T-helper 2 cell treated with Interferon-gamma antibody and Interleukin-4, amounts not matched to agents 5 μg/mL and 100 μg/mL, for 36 hours (primary cell): ENCODE measurements around the gene ARMC12.

ENCODE experiments used
- DNase-seq: peaks from one replicate; pipeline ENCODE4 v3.0.0; 2021; ENCODE audit warnings: low spot score
- H3K27ac Mint-ChIP-seq: one replicate; pipeline ENCODE4 v1.8.0; 2021; ENCODE audit warnings: mild to moderate bottlenecking, mixed read lengths
- H3K27me3 Mint-ChIP-seq: one replicate; pipeline ENCODE4 v1.8.0; 2021; ENCODE audit warnings: low read depth, mixed read lengths
- H3K36me3 Mint-ChIP-seq: one replicate; pipeline ENCODE4 v1.8.0; 2021; ENCODE audit warnings: low read depth, mixed read lengths
- H3K4me1 Mint-ChIP-seq: one replicate; pipeline ENCODE4 v1.8.0; 2021; ENCODE audit warnings: low read depth, mixed read lengths
- H3K4me3 Mint-ChIP-seq: one replicate; pipeline ENCODE4 v1.8.0; 2022; ENCODE audit warnings: mild to moderate bottlenecking, moderate library complexity, mixed read lengths
- H3K9me3 Mint-ChIP-seq: one replicate; pipeline ENCODE4 v1.8.0; 2021; ENCODE audit warnings: mixed read lengths

Gene ARMC12

GRCh38 chr6:35757456-35758123, 20.8 kb downstream of the ARMC12 start:
- Mint-ChIP-seq H3K9me3 (no peaks in the 10 kb centered on the region), H3K27ac (no peak overlapping the region), H3K27me3 (peaks cover 22% of the 10 kb centered on the region), H3K4me1 (peaks cover 2% of the 10 kb centered on the region), H3K36me3 (no peaks in the 10 kb centered on the region), H3K4me3 (no peak overlapping the region)
- DNase-seq = no peak

GRCh38 chr6:35759426-35759825, 22.6 kb downstream of the ARMC12 start:
- DNase-seq = no peak
- Mint-ChIP-seq H3K36me3 (no peaks in the 10 kb centered on the region), H3K9me3 (no peaks in the 10 kb centered on the region), H3K4me1 (no peaks in the 10 kb centered on the region), H3K27me3 (peaks cover 38% of the 10 kb centered on the region), H3K27ac (no peak overlapping the region), H3K4me3 (no peak overlapping the region)

DNA sequence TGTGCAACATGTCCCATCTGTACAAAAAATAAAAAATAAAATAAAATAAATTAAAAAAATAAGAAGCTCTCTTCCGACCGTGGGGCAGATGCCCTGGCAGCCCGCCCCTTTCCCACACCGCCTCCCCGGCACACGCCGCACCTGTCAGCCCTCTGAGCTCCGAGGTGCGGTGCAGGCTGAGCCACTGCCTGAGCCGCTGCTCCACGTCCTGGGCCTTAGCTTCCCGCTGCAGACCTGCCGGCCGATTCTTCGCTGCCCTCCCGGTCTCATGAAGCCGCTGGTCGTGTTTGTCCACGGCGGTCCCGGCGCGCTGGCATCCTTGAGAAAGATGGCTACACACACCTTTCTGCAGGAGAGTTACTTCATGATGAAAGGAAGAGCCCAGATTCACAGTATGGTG, 28.9 kb downstream of the ARMC12 start:
- DNase-seq = no peak
- peaks cover 46% of the 10 kb centered on the region for H3K27me3 Mint-ChIP-seq
- H3K9me3 Mint-ChIP-seq = no peaks in the 10 kb centered on the region
- H3K27ac Mint-ChIP-seq = no peak overlapping the region
- H3K36me3 Mint-ChIP-seq = no peaks in the 10 kb centered on the region
- H3K4me1 Mint-ChIP-seq = no peaks in the 10 kb centered on the region
- no peak overlapping the region for H3K4me3 Mint-ChIP-seq

DNA sequence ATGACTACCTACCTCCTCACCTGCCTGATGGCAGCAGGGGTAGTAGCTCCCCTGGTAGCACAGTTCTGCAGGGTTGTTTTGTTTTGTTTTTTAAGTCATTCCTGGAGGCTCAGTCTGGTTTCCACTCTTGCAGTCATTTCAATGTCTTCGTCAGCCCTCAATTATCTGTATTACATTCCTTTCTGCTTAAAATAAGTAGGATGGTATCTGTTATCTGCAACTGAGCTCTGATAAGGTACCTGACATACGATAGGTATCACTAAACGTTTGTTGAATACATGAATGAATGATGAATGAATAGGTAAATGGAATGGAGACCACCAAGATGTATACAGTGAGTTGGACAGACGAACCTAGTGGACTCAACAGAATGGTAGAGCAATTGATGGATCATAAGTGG, 32.4 kb downstream of the ARMC12 start:
- no peaks in the 10 kb centered on the region for H3K9me3 Mint-ChIP-seq
- peaks cover 21% of the 10 kb centered on the region for H3K27me3 Mint-ChIP-seq
- DNase-seq = no peak
- H3K27ac Mint-ChIP-seq = no peak overlapping the region
- no peaks in the 10 kb centered on the region for H3K4me1 Mint-ChIP-seq
- H3K36me3 Mint-ChIP-seq = no peaks in the 10 kb centered on the region
- H3K4me3 Mint-ChIP-seq = no peak overlapping the region

- no peak for DNase-seq
- H3K9me3 Mint-ChIP-seq = no peaks in the 10 kb centered on the region
- H3K27me3 Mint-ChIP-seq = peaks cover 24% of the 10 kb centered on the region
- no peaks in the 10 kb centered on the region for H3K36me3 Mint-ChIP-seq
- H3K27ac Mint-ChIP-seq = no peak overlapping the region
- H3K4me1 Mint-ChIP-seq = peaks cover 4% of the 10 kb centered on the region
- no peak overlapping the region for H3K4me3 Mint-ChIP-seq
These were observed 34.5 kb downstream of the ARMC12 start for GRCh38 chr6:35771343-35771627.

DNA sequence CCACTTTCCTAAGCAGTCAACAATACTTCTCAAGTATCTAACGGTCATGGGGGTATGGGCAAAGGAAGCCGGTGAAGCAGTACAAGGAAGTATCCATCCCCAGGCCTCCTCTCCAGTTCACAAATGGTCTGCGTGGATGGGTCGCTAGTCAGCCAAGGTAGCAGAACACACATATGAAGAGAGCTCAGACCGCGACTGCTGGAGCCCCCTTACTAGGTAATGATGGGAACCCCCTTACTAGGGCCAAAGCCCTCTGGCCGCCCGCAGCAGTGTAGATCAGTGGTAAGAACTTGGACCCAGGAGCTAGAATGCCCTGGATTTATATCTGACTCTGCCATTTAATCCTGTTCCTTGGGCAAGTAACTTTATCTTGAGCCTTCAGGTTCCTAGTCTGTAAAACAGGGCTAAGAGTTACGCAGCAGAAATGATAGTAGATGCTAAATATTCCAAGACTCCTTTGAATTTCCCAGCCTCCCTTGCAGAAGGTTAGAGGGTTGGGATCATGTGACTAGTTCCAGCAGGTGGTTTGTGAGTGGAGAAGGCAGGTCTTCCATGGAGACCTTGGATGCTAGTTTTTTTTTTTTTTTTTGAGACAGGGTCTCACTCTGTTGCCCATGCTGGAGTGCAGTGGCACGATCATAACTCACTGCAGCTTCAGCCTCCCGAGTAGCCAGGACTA, 37.4 kb downstream of the ARMC12 start:
- no peak for DNase-seq
- H3K36me3 Mint-ChIP-seq = no peaks in the 10 kb centered on the region
- H3K27me3 Mint-ChIP-seq = peaks cover 31% of the 10 kb centered on the region
- no peak overlapping the region for H3K27ac Mint-ChIP-seq
- H3K4me1 Mint-ChIP-seq = peaks cover 6% of the 10 kb centered on the region
- H3K9me3 Mint-ChIP-seq = no peaks in the 10 kb centered on the region
- H3K4me3 Mint-ChIP-seq = no peak overlapping the region

- Mint-ChIP-seq H3K27ac (no peak overlapping the region), H3K36me3 (no peaks in the 10 kb centered on the region), H3K4me1 (peaks cover 6% of the 10 kb centered on the region), H3K4me3 (no peak overlapping the region), H3K27me3 (peaks cover 31% of the 10 kb centered on the region), H3K9me3 (no peaks in the 10 kb centered on the region)
- DNase-seq = no peak
These were observed 38.2 kb downstream of the ARMC12 start for GRCh38 chr6:35775031-35775430.

GRCh38 chr6:35776364-35777215, 39.8 kb downstream of the ARMC12 start, which contains the start of gene CLPSL2:
CLPSL2 (plus strand) TSS chr6:35776598; CDS start chr6:35776619, 21 bp downstream.
- H3K27me3 Mint-ChIP-seq = peaks cover 31% of the 10 kb centered on the region
- no peaks in the 10 kb centered on the region for H3K36me3 Mint-ChIP-seq

GRCh38 chr6:35777356-35778102, 40.7 kb downstream of the ARMC12 start:
- peak overlapping the region; percentile 62 for H3K4me3 Mint-ChIP-seq
- H3K9me3 Mint-ChIP-seq = no peaks in the 10 kb centered on the region
- peaks cover 35% of the 10 kb centered on the region for H3K27me3 Mint-ChIP-seq
- H3K4me1 Mint-ChIP-seq = peaks cover 6% of the 10 kb centered on the region
- H3K36me3 Mint-ChIP-seq = no peaks in the 10 kb centered on the region
- DNase-seq = no peak
- no peak overlapping the region for H3K27ac Mint-ChIP-seq

More at GRCh38 chr6:35776364-35777215, 39.8 kb downstream of the ARMC12 start, which contains the start of gene CLPSL2:
- Mint-ChIP-seq H3K9me3 (no peaks in the 10 kb centered on the region), H3K4me1 (peaks cover 6% of the 10 kb centered on the region), H3K4me3 (peak within 1 kb of the TSS; percentile 75), H3K27ac (no peak within 1 kb of the TSS)
- no peak for DNase-seq

GRCh38 chr6:35778437-35778836, 41.6 kb downstream of the ARMC12 start:
- peaks cover 6% of the 10 kb centered on the region for H3K4me1 Mint-ChIP-seq
- no peaks in the 10 kb centered on the region for H3K9me3 Mint-ChIP-seq
- no peak overlapping the region for H3K27ac Mint-ChIP-seq
- H3K36me3 Mint-ChIP-seq = no peaks in the 10 kb centered on the region
- H3K4me3 Mint-ChIP-seq = no peak overlapping the region
- DNase-seq = no peak
- H3K27me3 Mint-ChIP-seq = peaks cover 35% of the 10 kb centered on the region

DNA sequence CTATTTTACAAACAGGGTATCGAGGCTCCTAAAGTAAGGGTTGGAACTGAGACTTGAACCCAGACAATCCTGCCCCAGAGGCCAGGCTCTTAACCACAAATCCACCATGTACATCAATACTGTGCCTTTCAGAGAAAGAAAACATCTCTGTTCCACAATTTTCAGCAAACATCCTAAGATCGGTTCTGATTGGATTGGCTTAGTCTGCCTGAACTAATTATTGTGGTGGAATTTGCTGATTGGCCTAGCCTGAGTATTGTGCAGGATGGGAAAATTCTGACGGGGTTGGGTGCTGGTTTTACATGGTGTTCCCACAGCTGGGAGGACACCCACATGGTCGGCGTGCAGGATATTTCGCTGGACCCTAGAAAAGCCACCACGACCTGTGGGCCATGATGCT, 43.9 kb downstream of the ARMC12 start, which contains the start of gene CLPSL1:
TSS of gene CLPSL1 (plus strand) at position 301 of the 400 bp plus-strand sequence. CDS start at position 393, 92 bp downstream.
- no peak for DNase-seq
- Mint-ChIP-seq H3K4me1 (peaks cover 4% of the 10 kb centered on the region), H3K36me3 (no peaks in the 10 kb centered on the region), H3K9me3 (no peaks in the 10 kb centered on the region), H3K27me3 (peaks cover 32% of the 10 kb centered on the region), H3K27ac (no peak within 1 kb of the TSS), H3K4me3 (no peak within 1 kb of the TSS)

GRCh38 chr6:35781290-35781689, 44.5 kb downstream of the ARMC12 start:
- peaks cover 2% of the 10 kb centered on the region for H3K4me1 Mint-ChIP-seq
- no peak overlapping the region for H3K27ac Mint-ChIP-seq
- DNase-seq = no peak
- H3K9me3 Mint-ChIP-seq = no peaks in the 10 kb centered on the region
- H3K4me3 Mint-ChIP-seq = no peak overlapping the region
- no peaks in the 10 kb centered on the region for H3K36me3 Mint-ChIP-seq
- H3K27me3 Mint-ChIP-seq = peaks cover 32% of the 10 kb centered on the region

GRCh38 chr6:35782424-35782823, 45.6 kb downstream of the ARMC12 start:
- Mint-ChIP-seq H3K4me1 (no peaks in the 10 kb centered on the region), H3K9me3 (no peaks in the 10 kb centered on the region), H3K27me3 (peaks cover 33% of the 10 kb centered on the region), H3K4me3 (no peak overlapping the region), H3K27ac (no peak overlapping the region), H3K36me3 (no peaks in the 10 kb centered on the region)
- DNase-seq = no peak
